ENCODE data around the gene ALK.

ALK gene

DNA sequence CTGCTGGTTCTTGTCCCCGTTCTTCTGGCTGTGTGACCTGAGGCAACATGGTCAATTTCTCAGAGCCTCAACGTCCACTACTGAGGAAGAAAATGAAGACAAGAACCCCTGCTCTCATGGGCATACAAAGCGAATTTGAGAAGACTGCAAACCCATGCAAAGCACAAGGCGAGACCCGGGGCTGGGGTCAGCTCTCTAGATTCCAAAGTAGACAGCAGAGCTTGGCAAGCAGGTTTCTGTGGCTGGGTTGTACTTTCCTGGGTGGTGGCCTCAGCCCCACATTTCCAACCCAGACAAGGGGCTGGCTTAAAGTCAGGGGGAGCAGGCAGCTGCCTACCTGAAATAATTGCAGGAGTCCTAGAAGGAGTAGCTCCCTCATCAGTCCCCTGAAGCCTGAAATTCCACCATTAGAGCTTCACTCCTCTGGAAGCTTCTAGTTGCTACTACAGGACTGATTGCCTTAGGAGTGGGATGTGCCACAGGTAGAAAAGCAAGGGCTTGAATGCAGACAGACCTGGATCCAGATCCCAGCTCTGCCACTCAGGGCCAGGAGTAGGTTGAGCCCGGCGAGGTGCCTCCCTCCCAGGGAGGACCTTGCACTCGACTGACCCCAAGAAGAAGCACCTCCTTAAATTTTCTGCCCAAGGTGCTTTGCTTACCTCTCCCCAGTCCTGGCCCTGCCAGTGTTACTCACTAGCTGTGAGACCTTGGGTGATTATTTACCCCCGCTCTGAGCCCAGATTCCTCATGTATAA, 678.6 kb downstream of the ALK start:
- DNase-seq (ENCODE audit: low read depth, low spot score) = no peak
- Histone ChIP-seq H3K36me3 (ENCODE audit: insufficient read depth, low read length) (no peaks in the 10 kb centered on the region), H3K9me3 (ENCODE audit: low read depth, low read length) (no peaks in the 10 kb centered on the region), H3K4me3 (no peak overlapping the region), H3K27ac (no peak overlapping the region), H3K9ac (ENCODE audit: insufficient read length) (no peak overlapping the region)
- no peak for TF ChIP-seq FOXP2 (optimal IDR thresholded peaks at IDR 0.05; ENCODE audit: control extremely low read depth, extremely low read length, insufficient read depth)
- no peak for TF ChIP-seq POLR2AphosphoS5 (IDR thresholded peaks at IDR 0.05; ENCODE audit: borderline replicate concordance, low read depth, low read length)
- no peak for TF ChIP-seq EZH2 (IDR thresholded peaks at IDR 0.05)

DNA sequence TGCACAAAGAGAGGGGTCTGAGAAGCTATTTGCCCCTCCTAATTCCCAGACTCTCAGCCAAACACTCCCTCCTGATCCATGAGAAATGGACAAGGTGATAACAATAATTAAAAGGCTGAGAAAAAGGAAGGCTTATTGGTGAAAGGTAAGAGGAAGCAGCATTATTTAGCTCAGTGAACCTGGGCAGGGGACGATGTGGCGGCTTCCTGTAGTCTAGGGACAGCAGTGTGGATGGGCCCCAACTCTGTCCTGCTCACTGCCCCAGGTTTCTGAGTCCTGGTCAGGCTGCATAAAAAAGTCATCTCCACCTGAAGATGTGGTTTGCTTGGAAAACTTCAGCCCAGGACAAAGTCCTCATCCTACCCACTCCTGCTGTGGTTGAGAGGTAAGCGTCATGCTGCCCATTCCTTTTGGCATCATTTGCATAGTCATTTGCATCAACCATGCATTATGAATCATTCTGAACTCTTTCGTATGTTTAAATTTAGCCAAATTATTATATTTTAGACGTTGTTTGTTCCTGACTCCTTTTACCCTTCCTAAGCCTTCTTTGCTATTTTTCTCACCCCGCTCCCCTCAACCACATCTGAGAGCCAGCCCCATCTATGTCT, 679.3 kb downstream of the ALK start:
- no peak overlapping the region for H3K27ac ChIP-seq
- TF ChIP-seq EZH2 (IDR thresholded peaks at IDR 0.05) (no peak), POLR2AphosphoS5 (IDR thresholded peaks at IDR 0.05; ENCODE audit: borderline replicate concordance, low read depth, low read length) (no peak), FOXP2 (optimal IDR thresholded peaks at IDR 0.05; ENCODE audit: control extremely low read depth, extremely low read length, insufficient read depth) (no peak)
- no peak overlapping the region for H3K4me3 ChIP-seq
- H3K9ac ChIP-seq (ENCODE audit: insufficient read length) = no peak overlapping the region
- DNase-seq (ENCODE audit: low read depth, low spot score) = no peak
- H3K36me3 ChIP-seq (ENCODE audit: insufficient read depth, low read length) = no peaks in the 10 kb centered on the region
- no peaks in the 10 kb centered on the region for H3K9me3 ChIP-seq (ENCODE audit: low read depth, low read length)

DNA sequence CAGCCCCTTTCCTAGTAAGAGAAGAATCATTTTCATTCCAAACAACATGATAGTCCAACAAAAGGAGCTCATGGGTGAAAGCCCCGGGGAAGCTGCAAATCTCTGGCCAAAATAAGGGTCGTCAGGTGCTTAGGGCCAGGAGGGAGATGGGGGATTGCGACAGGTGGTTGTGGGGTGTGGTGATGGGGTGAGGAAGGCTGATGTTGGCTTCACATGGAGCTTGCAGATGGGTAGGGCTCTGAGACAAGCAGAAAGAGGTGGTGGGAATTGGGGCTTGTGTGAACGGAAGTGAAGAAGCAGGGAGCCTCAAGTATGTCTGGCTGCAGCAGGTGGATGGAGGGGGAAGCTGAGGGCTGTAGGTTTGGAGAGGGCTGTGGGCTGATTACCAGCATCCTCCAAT, 680.0 kb downstream of the ALK start:
- no peaks in the 10 kb centered on the region for H3K36me3 ChIP-seq (ENCODE audit: insufficient read depth, low read length)
- no peak overlapping the region for H3K9ac ChIP-seq (ENCODE audit: insufficient read length)
- no peak overlapping the region for H3K27ac ChIP-seq
- TF ChIP-seq EZH2 (IDR thresholded peaks at IDR 0.05) (no peak), POLR2AphosphoS5 (IDR thresholded peaks at IDR 0.05; ENCODE audit: borderline replicate concordance, low read depth, low read length) (no peak), FOXP2 (optimal IDR thresholded peaks at IDR 0.05; ENCODE audit: control extremely low read depth, extremely low read length, insufficient read depth) (no peak)
- H3K9me3 ChIP-seq (ENCODE audit: low read depth, low read length) = no peaks in the 10 kb centered on the region
- DNase-seq (ENCODE audit: low read depth, low spot score) = no peak
- no peak overlapping the region for H3K4me3 ChIP-seq

DNA sequence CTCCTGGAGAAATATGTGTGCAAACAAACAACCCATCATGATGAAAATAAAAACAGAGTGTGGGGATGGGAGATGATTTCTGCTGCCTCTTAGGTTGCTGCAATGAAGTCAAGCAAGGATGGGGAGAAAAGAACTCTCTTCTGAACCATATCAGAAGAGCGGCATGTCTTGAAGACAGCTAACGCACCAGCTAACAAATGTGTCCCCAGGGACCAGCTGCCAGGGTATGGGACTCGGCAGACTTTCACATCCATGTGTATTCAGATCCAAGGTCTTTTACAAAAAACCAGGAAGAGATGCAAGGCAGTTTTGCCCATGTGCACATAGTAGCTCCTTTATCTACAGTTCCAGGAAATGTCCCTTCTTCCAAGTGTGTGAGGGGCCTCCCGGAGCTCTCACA, 680.8 kb downstream of the ALK start:
- Histone ChIP-seq H3K4me3 (no peak overlapping the region), H3K9ac (ENCODE audit: insufficient read length) (no peak overlapping the region), H3K9me3 (ENCODE audit: low read depth, low read length) (no peaks in the 10 kb centered on the region), H3K36me3 (ENCODE audit: insufficient read depth, low read length) (no peaks in the 10 kb centered on the region), H3K27ac (no peak overlapping the region)
- no peak for TF ChIP-seq POLR2AphosphoS5 (IDR thresholded peaks at IDR 0.05; ENCODE audit: borderline replicate concordance, low read depth, low read length)
- TF ChIP-seq EZH2 (IDR thresholded peaks at IDR 0.05) = no peak
- no peak for TF ChIP-seq FOXP2 (optimal IDR thresholded peaks at IDR 0.05; ENCODE audit: control extremely low read depth, extremely low read length, insufficient read depth)
- no peak for DNase-seq (ENCODE audit: low read depth, low spot score)

DNA sequence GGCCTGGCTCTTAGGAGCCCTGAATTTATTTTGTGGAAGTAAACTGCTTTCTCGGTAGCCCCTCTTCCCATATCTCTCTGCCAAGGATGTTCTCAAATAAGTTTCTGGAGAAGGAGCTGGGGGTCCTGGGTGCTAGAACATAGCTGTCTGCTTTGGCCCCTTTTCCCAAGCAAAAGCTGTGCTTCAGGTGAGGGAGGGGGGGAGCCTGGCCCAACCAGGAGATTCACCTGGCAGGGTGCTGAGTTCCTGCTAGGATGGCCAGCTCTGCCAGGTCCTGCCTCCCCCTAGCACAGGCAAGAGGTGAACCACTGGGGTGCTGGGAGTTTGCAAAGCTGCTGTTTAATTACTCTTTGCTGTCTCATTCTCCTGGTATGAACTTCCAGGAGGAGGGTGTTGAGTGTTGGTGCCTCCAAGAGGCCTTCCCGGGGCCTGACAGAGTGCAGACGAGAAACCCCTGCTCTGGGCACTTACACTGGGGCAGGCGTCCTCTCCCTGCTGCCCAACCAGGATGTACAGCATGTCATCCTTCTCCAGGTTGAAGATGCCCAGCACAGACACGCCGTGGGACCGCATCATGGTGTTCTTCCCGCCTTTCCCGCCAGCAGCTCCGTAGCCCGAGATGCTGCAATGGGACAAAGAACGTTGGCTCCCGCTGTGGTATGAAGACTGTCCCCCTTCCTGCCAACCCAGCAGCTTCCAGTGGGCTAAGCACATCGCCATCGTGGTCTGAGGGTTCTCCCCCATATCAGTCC, 682.0 kb downstream of the ALK start:
- Histone ChIP-seq H3K27ac (no peak overlapping the region), H3K9ac (ENCODE audit: insufficient read length) (no peak overlapping the region), H3K9me3 (ENCODE audit: low read depth, low read length) (no peaks in the 10 kb centered on the region), H3K36me3 (ENCODE audit: insufficient read depth, low read length) (no peaks in the 10 kb centered on the region), H3K4me3 (no peak overlapping the region)
- no peak for DNase-seq (ENCODE audit: low read depth, low spot score)
- no peak for TF ChIP-seq EZH2 (IDR thresholded peaks at IDR 0.05)
- no peak for TF ChIP-seq POLR2AphosphoS5 (IDR thresholded peaks at IDR 0.05; ENCODE audit: borderline replicate concordance, low read depth, low read length)
- TF ChIP-seq FOXP2 (optimal IDR thresholded peaks at IDR 0.05; ENCODE audit: control extremely low read depth, extremely low read length, insufficient read depth) = no peak

DNA sequence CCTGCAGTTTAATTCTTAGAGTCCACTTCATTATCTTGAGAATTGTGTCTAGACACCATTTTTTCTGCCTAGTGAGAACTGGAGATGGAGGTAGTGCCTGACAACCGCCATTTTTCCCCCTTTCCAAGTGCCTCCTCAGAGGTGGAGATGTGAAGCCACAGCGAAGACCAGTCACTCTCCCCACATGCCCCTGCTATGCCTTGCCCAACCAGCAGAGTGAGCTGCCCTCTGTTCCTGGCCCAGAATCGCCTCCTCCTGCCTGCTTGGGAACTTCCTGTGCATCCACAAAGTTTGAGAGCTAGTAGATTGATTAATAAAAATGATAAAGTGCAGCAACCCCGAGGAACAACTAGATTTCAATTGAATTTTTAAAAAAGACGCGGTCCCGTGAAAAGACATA, 682.9 kb downstream of the ALK start:
- TF ChIP-seq POLR2AphosphoS5 (IDR thresholded peaks at IDR 0.05; ENCODE audit: borderline replicate concordance, low read depth, low read length) = no peak
- no peak for TF ChIP-seq EZH2 (IDR thresholded peaks at IDR 0.05)
- no peak for TF ChIP-seq FOXP2 (optimal IDR thresholded peaks at IDR 0.05; ENCODE audit: control extremely low read depth, extremely low read length, insufficient read depth)
- DNase-seq (ENCODE audit: low read depth, low spot score) = no peak
- no peak overlapping the region for H3K4me3 ChIP-seq
- no peaks in the 10 kb centered on the region for H3K9me3 ChIP-seq (ENCODE audit: low read depth, low read length)
- no peak overlapping the region for H3K9ac ChIP-seq (ENCODE audit: insufficient read length)
- H3K36me3 ChIP-seq (ENCODE audit: insufficient read depth, low read length) = no peaks in the 10 kb centered on the region
- H3K27ac ChIP-seq = no peak overlapping the region

DNA sequence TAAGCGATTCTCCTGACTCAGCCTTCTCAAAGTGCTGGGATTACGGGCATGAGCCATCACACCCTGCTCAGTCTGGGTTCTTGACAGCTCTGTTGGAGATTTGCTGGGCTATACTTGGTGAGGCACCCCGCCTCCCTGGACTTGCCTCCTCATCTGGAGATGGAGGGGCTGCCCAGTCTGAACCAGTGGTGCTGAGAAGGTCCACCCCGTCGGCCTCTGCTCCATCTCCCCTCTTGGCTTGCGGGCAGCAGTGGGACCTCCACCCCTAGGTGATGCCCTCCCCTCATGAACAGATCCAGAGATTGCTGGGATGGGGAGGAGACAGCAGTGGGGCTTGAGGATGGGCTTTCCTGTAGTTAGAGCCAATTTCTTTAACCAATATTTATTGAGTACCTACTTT, 685.3 kb downstream of the ALK start:
- no peak for TF ChIP-seq FOXP2 (optimal IDR thresholded peaks at IDR 0.05; ENCODE audit: control extremely low read depth, extremely low read length, insufficient read depth)
- TF ChIP-seq EZH2 (IDR thresholded peaks at IDR 0.05) = no peak
- TF ChIP-seq POLR2AphosphoS5 (IDR thresholded peaks at IDR 0.05; ENCODE audit: borderline replicate concordance, low read depth, low read length) = no peak
- Histone ChIP-seq H3K4me3 (no peak overlapping the region), H3K27ac (no peak overlapping the region), H3K9ac (ENCODE audit: insufficient read length) (no peak overlapping the region), H3K9me3 (ENCODE audit: low read depth, low read length) (no peaks in the 10 kb centered on the region), H3K36me3 (ENCODE audit: insufficient read depth, low read length) (no peaks in the 10 kb centered on the region)
- DNase-seq (ENCODE audit: low read depth, low spot score) = no peak

DNA sequence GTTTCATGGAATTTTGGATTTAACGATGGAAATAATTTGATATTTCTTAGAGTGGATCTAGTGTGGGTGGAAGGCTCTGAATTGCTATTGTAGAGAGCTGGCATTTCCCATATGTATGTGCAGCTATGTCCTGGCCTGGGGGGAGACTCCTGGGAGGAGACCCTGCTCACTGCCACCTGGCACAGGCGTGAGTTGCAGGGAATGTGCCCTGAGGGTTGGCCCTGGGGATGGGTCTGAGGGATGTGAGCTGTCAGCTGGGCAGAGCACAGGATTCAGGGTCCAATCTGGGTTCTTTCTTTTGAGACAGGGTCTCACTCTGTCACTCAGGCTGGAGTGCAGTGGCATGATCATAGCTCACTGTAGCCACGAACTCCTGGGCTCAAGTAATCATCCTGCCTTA, 686.0 kb downstream of the ALK start:
- TF ChIP-seq EZH2 (IDR thresholded peaks at IDR 0.05) = no peak
- no peak for TF ChIP-seq FOXP2 (optimal IDR thresholded peaks at IDR 0.05; ENCODE audit: control extremely low read depth, extremely low read length, insufficient read depth)
- TF ChIP-seq POLR2AphosphoS5 (IDR thresholded peaks at IDR 0.05; ENCODE audit: borderline replicate concordance, low read depth, low read length) = no peak

More for the DNA sequence above, 686.0 kb downstream of the ALK start:
- Histone ChIP-seq H3K27ac (no peak overlapping the region), H3K36me3 (ENCODE audit: insufficient read depth, low read length) (no peaks in the 10 kb centered on the region), H3K9me3 (ENCODE audit: low read depth, low read length) (no peaks in the 10 kb centered on the region), H3K9ac (ENCODE audit: insufficient read length) (no peak overlapping the region), H3K4me3 (no peak overlapping the region)
- no peak for DNase-seq (ENCODE audit: low read depth, low spot score)
